Nephron progenitor cell (in vitro differentiated cells): ENCODE data around the gene GFRAL.

Experiments used
- DNase-seq: peaks from one replicate; pipeline ENCODE4 v3.0.0; 2021
- H3K27ac Mint-ChIP-seq: 2 replicates; pipeline ENCODE4 v1.8.0; 2021; ENCODE audit warnings: mild to moderate bottlenecking, moderate library complexity, mixed read lengths
- H3K27me3 Mint-ChIP-seq: 2 replicates; pipeline ENCODE4 v1.8.0; 2021; ENCODE audit warnings: mild to moderate bottlenecking, low read depth, mixed read lengths; ENCODE audit not compliant: poor library complexity
- H3K36me3 Mint-ChIP-seq: 2 replicates; pipeline ENCODE4 v1.8.0; 2021; ENCODE audit warnings: low read depth, mixed read lengths
- H3K4me1 Mint-ChIP-seq: 2 replicates; pipeline ENCODE4 v1.8.0; 2021; ENCODE audit warnings: mixed read lengths
- H3K4me3 Mint-ChIP-seq: 2 replicates; pipeline ENCODE4 v1.8.0; 2021; ENCODE audit warnings: mild to moderate bottlenecking, moderate library complexity, mixed read lengths
- H3K9me3 Mint-ChIP-seq: 2 replicates; pipeline ENCODE4 v1.8.0; 2021; ENCODE audit warnings: mild to moderate bottlenecking, moderate library complexity, mixed read lengths
- TF ChIP-seq, protein P1 (sequence below): fragments of 200-600 bp; sonication (generic); IDR thresholded peaks from 2 replicates; pipeline ENCODE4 v1.5.0; 2021; ENCODE audit warnings: antibody characterized with exemption

GFRAL gene

DNA sequence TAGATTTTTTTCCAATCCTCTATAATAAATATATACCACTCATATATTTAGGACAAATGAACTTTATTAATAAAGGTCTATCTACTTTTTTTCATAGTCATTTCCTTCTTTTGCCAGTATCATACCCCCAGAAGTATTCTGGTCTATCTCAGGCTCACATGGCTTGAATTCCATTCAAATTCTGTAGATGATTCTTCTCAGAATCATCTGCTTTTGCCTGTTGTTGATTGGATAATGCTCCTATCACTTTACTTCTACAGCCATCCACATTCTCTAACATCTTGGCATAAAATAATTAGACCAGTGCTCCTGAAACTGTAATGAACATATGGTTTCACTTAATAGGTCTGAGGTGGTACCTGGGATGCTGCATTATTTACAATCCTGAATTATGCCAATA, 121.2 kb downstream of the GFRAL start:
- no peaks in the 10 kb centered on the region for H3K27me3 Mint-ChIP-seq
- no peak for DNase-seq
- TF ChIP-seq, protein P1, sequence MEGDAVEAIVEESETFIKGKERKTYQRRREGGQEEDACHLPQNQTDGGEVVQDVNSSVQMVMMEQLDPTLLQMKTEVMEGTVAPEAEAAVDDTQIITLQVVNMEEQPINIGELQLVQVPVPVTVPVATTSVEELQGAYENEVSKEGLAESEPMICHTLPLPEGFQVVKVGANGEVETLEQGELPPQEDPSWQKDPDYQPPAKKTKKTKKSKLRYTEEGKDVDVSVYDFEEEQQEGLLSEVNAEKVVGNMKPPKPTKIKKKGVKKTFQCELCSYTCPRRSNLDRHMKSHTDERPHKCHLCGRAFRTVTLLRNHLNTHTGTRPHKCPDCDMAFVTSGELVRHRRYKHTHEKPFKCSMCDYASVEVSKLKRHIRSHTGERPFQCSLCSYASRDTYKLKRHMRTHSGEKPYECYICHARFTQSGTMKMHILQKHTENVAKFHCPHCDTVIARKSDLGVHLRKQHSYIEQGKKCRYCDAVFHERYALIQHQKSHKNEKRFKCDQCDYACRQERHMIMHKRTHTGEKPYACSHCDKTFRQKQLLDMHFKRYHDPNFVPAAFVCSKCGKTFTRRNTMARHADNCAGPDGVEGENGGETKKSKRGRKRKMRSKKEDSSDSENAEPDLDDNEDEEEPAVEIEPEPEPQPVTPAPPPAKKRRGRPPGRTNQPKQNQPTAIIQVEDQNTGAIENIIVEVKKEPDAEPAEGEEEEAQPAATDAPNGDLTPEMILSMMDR, result no peak
- no peak overlapping the region for H3K4me3 Mint-ChIP-seq
- H3K9me3 Mint-ChIP-seq, result no peaks in the 10 kb centered on the region
- peaks cover 5% of the 10 kb centered on the region for H3K4me1 Mint-ChIP-seq
- H3K27ac Mint-ChIP-seq, result no peak overlapping the region
- H3K36me3 Mint-ChIP-seq, result no peaks in the 10 kb centered on the region

DNA sequence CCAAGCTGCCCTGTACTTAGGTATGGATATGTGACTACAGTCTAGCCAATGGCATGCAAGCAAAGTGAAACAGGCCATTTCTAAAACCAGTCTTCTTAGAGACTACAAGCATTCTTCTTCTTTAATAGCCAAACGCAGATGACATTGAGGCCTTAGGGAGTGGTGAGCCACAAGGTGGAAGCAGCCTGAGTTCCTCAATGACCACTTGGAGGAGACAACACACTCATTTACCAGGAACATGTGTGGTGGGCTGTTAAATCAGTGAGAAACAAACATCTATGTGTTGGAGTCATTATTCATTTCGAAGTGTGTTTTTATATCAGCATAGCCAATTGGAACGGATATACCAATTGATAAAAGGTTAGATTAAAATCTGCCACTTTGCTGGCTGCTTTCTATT, 122.0 kb downstream of the GFRAL start:
- DNase-seq, result no peak
- no peaks in the 10 kb centered on the region for H3K9me3 Mint-ChIP-seq

DNA sequence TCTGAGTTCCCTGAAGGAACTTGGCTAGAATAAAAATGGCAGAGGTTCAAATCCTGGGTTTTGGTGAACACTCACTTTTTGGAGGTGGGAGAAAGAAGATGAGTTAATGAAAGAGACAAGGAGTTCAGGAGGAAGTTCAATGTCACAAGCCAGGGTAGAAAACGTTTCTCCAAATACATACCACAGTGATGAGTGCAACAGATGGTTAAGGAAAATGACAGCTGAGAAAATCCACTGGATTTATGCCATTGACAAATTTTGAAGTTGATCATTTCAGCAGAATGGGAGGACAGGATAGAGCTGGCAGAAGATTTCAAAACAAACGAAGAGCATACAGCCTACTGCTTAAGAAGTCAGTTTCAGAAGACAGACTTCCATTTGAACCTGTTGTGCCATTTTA, 122.7 kb downstream of the GFRAL start:
- TF ChIP-seq, protein P1, result no peak
- Mint-ChIP-seq H3K27ac (no peak overlapping the region), H3K27me3 (peaks cover 3% of the 10 kb centered on the region), H3K9me3 (no peaks in the 10 kb centered on the region), H3K4me1 (no peaks in the 10 kb centered on the region), H3K36me3 (no peaks in the 10 kb centered on the region), H3K4me3 (no peak overlapping the region)
- DNase-seq, result no peak

More for the DNA sequence above, 122.0 kb downstream of the GFRAL start:
- H3K4me1 Mint-ChIP-seq, result no peaks in the 10 kb centered on the region
- H3K36me3 Mint-ChIP-seq, result no peaks in the 10 kb centered on the region
- TF ChIP-seq, protein P1, result no peak
- H3K27me3 Mint-ChIP-seq, result peaks cover under 1% of the 10 kb centered on the region
- H3K4me3 Mint-ChIP-seq, result no peak overlapping the region
- no peak overlapping the region for H3K27ac Mint-ChIP-seq
